Activated CD4-positive, alpha-beta T cell treated with anti-CD3 and anti-CD28 coated beads for 48 hours (primary cell): ENCODE results near the gene CHRNB4.

Source experiments
- DNase-seq: peaks from one replicate; pipeline ENCODE4 v3.0.0-alpha.2; 2020

The CHRNB4 gene

DNA sequence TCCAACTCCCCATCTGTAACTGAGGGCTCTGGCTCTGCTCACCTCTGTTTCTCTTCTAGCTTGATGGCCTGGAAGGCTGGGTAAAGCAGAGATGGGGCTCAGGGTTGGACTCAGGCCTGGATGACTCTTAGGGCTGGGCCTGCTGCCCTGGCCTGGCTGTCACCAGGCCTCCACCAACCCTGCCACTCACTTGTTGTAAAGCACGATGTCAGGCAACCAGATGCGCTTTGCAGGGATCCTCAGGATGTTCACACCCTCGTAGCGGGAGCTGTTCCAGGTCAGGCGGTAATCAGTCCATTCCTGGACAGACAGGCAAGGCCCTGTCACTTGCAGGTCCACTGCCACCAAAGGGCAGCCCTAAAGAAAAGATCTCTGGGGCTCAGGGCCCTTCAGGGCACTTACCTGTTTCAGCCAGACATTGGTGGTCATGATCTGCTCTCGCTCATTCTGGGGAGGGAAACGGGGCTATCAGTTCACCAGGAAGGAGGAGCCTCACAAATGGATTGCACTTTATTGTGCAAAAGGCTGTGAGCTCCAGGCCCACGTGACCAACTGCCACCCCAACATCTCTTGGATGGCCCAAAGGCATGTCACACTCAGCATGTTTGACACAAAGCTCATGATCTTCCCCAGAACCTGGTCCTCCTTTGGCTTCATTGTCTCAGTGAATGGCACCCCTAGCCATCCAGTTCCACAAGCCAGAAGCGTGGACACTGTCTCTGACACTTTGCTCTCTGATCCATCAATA, 9.9 kb downstream of the CHRNB4 start:
- DNase-seq = no peak

DNA sequence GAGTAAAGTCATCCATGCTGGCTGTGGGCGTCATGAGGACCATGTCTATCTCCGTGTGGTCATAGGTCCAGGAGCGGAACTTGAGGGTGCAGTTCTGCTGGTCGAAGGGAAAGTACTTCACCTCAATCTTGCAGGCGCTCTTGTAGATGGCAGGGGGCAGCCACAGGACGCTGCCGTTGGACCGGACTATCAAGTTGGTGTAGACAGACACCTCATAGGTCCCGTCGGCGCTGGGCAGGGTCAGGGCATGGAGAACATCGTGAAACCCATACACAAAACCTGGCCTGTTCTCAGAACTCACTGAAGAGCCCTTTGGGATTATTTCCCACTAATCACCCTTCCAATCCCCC, 11.3 kb downstream of the CHRNB4 start:
- no peak for DNase-seq

DNA sequence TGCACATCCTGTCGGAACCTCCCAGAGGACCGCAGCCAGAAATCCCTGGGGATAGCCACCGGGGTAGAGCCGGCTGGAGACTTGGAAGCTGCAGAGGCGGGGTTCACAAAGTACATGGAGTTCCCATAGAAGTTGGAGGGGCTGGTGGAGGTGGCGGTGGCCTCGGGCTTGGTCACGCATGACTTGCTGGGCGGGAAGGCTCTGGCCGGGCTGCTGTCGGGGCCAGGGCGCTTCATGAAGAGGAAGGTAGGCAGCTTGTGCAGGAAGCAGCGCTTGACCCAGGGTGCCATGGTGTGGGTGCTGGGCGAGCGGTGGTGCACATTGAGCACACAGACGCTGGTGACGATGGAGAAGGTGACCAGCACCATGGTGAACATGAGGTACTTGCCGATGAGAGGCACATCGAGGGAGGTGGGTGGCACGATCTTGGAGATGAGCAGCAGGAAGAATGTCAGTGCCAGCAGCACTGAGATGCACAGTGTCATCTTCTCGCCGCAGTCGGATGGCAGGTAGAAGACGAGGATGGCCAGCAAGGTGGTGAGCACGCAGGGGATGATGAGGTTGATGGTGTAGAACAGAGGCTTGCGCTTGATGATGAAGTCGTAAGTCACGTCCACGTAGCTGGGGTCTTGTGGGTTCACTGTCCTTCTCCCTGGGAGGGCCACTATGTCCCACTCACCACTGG, 11.8 kb downstream of the CHRNB4 start:
- DNase-seq = no peak

DNA sequence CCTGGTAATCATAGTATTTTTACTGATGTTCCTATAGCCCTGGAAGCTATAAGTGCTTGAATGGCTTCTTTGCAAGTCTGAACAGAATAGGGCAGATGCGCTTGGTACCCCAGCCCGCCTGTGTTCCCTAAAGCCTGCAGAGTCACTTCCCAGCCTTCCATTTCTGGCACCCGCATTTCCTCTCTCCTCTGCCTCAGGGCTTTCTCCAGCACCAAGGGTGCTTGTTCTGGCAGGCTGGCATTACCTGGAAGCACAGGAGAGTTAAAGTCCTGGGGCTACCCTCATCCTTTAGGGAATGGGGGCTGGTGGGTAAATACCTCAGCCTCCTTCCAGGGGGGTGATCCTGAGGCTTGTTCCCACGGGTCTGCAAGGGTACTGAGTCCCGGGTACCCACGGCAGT, 12.8 kb downstream of the CHRNB4 start:
- no peak for DNase-seq

DNA sequence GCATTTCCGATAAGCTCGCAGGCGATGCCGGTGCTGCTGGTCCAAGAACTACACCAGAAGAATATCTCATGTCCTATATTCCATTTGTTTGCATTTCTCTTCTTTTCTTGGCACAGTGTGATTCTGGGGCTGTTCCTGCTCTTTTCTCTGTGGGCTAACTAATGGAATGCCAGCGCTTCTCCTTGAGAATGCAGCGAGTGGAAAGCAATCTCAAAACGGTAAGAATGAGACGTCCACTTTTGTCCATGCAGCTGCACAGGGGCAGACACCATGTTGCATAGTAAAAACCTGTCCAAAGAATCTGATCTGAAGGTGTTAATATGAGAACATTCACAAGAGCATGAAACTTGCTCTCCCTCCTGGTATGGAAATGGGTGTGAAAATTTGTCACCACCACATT, 13.7 kb downstream of the CHRNB4 start:
- no peak for DNase-seq

DNA sequence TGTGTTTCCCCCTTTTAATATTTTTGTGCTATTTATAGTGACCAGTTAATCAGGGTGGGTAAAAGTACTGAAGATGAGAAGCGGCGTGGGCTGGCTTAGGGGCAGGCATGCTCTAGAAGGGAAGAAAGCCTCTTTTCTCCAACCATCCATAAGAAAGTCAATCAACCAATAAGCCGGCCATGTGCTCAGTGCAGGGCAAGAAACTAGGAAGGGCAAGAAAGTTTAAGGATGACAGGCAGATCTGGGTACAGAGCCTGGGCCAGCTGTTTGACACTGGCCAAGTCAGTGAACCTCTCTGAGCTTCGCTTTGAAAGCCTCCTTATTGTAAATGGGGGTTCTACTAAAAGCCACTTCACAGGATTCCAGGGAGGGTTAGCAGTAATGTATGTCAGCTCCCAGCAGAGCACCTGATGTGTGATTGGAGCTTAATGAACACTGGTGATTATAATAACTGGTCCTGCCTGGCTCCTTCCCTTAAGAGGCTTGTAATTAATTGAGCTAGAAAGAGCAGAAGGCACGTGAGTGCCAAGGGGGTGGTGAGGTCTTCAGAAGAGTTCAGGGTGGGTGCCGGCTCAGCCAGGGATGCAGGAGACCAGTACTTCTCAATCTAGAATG, 14.5 kb downstream of the CHRNB4 start:
- no peak for DNase-seq

DNA sequence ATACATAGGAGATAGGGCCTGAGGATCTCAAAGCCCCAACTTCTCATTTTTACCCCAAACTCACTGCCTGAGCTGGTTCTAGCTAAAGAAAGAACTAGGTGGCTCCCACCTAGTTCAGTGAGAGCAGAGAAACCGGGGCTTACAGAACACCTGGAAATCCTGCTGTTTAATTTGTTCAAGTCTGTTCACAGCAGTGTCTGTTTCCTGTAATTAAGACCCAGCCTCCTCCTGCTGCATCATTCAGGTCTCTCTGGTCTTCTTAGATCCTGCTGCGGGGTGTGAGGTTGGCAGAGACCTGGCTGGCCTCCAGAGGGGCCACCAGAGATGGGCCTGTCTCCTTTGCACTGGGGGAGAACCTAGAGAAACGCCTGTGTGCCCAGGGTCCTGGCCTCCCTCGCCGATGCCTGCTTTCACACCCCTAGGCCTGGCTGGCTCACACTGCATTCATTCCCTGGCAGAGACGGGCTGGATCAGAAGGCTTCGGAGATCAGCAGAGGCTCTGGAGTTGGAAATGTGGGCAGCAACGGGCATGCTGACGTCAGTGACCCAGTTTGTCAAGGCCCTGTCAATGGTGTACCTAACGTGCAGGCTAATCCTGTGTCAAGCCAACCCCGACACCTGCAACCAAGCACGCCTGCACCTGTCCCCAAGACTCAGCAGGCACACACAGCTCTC, 15.3 kb downstream of the CHRNB4 start:
- DNase-seq = no peak

DNA sequence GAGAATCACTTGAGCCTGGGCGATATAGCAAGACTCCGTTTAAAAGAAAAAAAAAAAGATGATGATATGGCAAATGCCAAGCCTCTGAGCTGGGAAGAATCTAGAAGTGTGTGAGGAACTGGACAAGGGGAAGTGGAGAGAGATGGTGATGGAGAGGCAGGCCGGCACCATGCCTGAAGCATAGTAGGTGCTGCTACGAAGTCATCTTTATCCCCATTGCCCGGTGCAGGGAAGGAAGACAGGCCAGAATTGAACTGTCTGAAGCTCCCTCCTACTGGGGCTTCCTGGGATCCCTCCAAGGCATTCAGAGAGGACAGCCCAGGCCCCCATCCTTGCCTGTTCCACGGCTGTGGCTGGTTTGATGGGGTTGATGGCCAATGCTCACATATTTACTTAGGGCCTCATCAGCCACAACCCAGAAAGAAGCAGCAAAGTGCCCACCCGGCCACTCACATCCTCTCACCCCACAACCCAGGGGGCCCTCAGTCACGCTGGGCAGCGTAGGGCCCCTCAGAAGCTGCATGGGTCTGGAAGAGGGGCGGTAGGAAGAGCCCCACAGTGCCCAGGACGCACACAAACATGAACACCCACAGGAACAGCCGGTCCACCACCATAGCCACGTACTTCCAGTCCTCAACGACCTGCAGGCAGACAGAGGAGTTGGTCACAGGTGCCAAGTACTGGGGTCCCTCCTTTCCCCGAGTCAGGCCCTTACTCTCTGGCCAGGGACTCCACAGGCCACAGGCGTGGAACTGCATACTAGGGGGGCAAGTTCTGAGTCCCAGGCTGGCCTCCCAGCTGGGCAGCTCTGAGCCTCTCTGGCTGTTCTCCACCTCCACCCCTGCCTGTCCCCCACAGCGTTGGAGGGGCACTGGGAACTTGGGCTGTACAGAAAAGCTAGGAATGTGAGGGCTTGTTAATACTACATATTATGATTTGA, 16.1 kb downstream of the CHRNB4 start:
- DNase-seq = no peak

DNA sequence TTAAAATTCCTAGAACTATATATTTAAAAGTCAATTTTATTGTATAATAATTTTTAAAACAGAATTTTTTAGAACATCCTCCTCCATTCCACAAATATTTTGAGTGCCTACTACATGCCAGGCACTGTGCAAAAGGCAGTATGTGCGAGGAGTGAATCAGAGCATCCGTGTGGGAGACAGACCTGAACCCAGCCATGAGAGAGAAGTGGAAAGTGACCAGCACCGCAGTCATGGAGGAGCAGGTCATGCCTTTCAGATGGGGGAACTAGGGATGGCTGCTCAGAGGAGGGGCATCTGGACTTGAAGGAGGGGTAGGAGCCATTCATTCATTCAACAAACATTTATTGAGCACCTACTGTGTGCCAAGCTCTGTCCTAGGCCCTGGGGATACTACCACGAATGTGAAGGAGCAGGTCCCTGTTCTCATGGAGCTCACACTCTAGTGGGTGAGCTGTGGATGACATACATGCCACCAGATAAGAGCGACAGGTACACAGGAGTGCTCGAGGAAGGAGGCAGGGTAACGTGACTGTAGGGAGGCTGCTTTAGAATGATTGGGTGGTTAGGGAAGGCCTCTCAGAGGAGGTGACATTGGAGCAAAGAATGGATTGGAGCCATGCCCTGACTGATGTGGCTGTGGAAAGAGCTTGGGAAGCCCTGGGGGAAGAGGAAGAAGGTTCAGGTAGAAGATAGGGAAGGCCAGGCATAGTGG, 17.1 kb downstream of the CHRNB4 start:
- DNase-seq = no peak

DNA sequence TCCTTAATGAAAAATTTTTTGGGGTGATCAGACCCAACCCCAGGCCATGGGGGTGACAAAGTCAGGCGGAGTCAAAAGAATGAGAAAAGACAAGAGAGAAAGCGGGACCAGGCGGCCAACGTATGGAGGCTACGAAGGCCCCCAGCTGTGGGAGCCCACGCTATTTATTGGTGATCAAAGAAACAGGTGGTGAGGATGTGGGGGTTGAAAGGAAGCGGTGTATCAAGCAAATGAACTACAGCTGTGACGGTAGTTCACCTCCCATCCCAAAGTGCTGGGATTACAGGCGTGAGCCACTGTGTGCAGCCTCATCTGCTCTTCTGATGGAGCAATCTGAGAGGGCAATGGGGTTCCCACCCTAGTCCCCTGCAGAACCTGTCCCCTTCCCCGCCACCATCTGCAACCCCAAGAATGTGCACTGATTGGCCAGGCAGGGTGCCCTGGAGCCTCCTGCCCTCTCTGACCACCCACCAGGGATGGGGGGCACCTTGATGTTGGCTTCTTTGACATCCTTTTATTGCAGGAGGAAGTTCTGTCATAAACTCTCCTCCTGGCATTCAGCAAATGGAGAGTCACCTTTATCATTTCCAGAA, 19.1 kb downstream of the CHRNB4 start:
- DNase-seq = no peak

DNA sequence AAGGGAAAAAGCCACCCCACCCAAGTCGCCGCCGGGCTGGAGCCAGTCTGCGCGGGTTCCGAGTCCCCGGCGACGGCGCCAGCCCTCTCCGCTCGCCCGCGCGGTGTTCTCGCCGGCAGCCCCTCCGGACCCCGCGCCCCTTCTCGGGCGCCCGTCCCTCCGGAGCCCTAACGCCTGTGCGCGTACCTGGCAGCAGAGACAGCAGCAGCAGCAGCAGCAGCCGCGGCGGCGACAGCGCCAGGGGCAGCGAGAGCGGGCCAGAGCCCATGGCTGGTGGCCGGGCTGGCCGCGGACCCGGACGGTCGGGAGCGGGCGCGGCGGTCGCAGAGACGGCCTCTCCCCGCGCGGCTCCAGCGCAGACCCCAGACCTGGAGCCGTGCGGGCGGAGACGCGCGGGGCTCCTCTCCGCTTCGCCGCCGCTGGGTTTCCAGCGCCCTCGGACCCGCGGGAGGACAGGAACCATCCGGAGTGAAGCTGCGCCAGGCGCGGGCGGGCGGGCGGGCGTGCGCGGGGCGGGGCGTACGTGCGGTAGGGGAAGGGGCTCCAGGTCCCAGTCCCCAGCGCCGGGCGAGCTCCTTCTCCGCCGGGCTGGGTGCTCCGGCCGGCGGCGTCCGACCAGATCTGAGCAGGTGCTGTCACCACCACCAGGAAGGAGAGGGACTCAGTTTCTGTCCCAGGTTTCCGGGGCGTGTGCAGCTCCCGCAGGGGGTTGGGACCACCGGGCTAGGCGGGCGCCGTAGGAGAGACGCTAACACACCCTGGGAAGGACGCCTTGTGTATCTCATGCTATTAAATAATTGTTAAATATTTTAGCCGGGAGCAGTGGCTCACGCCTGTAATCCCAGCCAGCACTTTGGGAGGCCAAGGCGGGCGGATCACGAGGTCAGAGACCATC, 20.2 kb downstream of the CHRNB4 start, which contains the start of gene CHRNA3:
CHRNA3 (minus strand) TSS at position 470 of the 895 bp plus-strand sequence; CDS start at position 268, 202 bp downstream.
- no peak for DNase-seq

DNA sequence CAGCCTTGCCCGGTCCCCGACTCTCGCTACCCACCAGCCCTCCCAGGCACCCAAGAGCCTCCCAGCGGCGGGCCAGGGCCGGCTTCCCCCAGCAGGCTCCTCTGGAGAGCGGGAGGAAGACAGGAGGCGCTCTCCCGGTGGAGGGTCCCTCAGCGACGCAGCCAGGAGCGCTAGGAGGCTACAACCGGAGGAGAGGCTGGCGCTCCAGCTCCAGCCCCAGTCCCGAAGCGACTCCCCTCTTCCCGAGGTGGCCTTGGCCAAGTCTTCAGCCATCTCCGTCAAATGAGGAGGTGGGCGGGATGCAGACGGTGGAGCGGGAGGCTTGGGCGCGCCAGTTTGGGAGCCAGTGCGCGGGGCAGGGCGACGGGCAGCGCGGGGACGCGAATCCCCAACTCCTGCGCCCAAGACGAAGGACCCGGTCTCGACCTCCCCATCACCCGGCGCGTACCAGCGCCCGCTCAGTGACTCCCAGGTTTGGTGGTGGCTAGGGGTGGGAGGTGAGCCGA, 20.9 kb downstream of the CHRNB4 start:
- peak; percentile 12 for DNase-seq

DNA sequence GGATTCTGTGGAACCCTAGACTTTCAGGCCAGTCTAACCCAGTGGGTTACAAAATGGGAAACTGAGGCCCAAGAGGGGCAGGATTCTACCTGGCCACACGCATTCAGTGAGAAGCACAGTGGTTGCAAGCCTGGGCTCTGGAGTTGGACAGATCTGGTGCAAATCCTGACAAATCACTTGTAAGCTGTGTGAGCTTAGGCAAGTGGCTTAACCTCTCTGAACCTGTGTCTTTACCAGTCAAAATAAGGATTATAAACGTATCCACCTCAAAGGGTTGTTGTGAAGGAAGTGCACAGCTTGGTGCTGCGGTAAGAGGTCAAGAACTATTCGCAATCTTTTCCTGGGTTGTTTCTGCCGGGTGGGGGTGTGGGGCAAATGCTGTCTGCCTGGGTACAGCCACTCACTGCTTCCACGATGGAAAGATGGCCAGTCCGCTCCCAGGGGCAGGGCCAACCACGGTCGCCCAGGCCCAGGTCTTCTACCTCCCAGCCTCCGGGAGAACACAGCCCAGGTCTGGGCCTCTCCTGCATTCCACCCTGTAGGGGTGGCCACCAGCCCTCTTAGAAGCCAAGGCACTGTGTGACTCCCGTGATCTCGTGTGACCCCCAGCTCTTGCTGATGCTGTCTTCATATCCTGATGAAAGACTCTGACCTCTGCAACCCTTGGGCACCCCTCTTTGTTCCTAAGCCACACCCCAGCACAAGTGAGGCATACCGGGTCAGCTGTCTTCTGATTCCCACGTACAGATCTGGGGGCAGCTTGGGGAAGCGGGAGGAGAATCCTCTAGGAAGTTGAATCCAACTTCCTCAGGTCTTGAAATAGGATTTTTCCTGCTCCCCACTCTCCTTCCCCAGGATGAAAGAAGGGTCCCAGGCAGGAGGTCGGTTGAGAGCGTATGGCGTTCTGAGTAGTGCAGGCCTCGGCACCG, 21.7 kb downstream of the CHRNB4 start:
- no peak for DNase-seq

DNA sequence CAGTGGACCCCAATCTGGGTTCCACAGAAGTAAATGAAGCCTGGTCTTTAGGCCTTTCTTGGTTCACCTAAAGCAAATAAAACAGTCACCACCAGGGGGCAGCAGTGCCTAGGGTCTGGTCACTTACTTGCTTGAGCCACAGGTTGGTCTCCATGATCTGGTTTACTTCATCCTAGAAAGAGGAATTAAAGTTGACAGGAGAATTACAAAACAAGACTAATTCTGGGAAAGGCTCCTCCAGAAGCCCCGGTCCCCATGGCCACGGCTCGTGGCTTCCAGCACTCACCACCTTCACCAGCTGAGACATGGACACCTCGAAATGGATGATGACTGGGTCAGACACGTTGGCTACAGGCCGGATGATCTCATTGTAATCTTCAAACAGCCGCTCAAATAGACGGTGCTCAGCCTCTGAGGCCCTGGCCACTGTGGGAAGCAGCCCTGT, 22.5 kb downstream of the CHRNB4 start:
- peak; percentile 90 for DNase-seq

DNA sequence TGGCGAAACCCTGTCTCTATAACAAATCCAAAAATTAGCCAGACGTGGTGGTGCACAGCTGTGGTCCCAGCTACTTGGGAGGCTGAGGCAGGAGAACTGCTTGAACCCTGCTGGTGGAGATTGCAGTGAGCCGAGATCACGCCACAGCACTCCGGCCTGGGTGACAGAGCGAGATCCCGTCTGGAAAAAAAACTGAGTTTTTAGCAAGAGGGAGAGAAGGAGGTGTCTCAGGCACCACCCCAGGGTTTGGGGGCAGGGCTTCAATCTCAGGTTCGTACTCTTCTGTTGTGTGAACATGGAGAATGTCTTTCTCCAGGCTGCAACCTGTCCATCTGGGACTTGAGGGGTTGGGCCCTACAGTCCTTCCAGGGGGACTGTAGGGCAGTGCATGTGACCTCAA, 22.9 kb downstream of the CHRNB4 start:
- DNase-seq = no peak

DNA sequence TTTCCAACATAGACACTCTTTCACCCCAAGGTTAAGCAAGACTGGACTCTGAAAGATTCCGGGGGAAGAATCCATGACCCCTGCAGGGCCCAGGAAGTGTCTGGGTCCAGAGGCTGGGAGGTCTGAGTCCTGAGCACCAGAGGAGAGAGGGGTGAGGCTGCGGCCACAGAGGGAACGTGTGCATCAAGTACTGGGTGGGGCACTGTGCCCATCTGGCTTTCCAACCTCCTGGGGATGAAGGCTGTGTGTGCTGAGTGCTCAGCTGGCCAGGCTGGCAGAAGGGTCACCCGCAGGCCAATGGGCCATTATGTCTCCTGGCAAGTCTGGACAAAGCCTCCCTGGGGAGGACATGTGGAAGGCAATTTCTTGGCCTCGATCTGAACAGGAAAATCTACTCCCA, 23.5 kb downstream of the CHRNB4 start:
- no peak for DNase-seq

DNA sequence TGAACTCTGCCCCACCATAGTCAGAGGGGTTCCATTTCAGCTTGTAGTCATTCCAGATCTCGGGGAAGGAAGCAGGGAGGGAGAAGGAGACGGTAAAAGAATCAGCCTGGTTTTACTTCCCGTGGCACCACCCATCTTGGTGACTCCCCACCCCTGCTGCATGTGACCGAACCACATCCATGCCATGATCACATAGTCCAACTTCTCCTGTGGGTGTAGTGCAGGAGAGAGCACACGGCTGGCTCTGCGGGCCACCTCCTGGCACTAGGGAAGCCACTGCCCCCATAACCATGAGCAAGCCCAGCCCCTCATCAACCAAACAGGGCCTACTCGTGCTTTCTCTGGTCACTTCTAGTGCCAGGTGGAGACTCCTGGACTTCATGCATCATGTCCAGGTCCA, 23.9 kb downstream of the CHRNB4 start:
- DNase-seq = no peak

DNA sequence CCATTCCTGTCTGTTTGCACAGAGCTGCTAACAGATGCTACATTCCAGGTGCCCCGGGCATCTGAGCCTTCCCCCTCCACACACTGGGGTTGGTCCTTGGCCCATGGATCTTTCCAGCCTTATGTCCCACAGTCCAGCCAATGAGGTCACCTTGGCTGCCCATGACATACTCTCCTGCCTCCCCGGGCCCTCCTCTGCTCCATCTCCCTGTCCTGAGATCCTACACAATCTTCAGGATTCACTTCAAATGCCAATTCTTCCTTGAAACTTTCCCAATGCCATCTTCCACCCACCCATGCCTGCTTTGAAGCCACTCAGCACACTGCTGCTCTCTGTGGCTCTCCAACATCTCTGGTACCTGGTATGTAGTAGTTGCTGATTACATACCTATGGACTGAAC, 24.5 kb downstream of the CHRNB4 start:
- no peak for DNase-seq

DNA sequence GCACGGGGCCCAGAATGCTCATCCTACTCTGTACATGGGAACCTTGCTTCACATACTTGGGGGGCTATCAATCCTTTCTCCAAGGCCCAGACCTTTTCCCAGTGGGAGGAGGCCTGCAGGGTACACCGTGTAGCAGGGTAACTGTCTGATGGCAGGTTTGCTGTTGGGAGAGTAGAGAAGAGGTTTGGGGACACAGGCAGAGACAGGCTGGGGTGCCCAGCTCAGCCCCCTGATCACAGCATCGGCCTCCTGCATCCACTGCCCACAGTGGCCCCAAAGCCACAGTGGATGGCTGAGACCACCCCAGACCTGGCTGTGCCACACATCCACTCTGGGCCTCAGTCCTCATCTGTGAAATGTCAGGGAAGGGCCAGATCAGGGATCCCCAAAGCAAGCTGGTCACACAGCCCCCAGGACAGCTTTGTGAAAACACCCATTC, 25.8 kb downstream of the CHRNB4 start:
- no peak for DNase-seq
